DOHH2 (cell line): ENCODE results near the gene SPECC1L.
A peak's percentile ranks its signal among the peaks of the same experiment; 100 is the strongest.

ENCODE experiments used
- H3F3A ChIP-seq: fragments of 200-600 bp; sonication (generic), shearing (Covaris generic); 2 replicates; pipeline ENCODE4 v1.6.0; 2016; ENCODE audit warnings: antibody characterized with exemption, mild to moderate bottlenecking; ENCODE audit not compliant: control insufficient read depth, insufficient read depth
- H3K27ac ChIP-seq: fragments of 200-600 bp; sonication (generic); 2 replicates; pipeline ENCODE4 v1.5.1; 2014; ENCODE audit warnings: low read depth, mild to moderate bottlenecking, low read length, moderate library complexity
- H3K27me3 ChIP-seq: fragments of 200-600 bp; sonication (generic); 2 replicates; pipeline ENCODE4 v1.6.1; 2014; ENCODE audit warnings: mild to moderate bottlenecking, low read length, mixed read lengths; ENCODE audit not compliant: control insufficient read depth
- H3K36me3 ChIP-seq: fragments of 200-600 bp; sonication (generic); 2 replicates; pipeline ENCODE4 v1.6.1; 2014; ENCODE audit warnings: mild to moderate bottlenecking, low read length, moderate library complexity, mixed read lengths; ENCODE audit not compliant: control insufficient read depth
- H3K4me1 ChIP-seq: fragments of 200-600 bp; sonication (generic); 2 replicates; pipeline ENCODE4 v1.6.1; 2014; ENCODE audit warnings: mild to moderate bottlenecking, low read length, mixed read lengths; ENCODE audit not compliant: control insufficient read depth
- H3K4me2 ChIP-seq: fragments of 200-600 bp; sonication (generic); 2 replicates; pipeline ENCODE4 v1.6.0; 2014; ENCODE audit warnings: mild to moderate bottlenecking, low read length, moderate library complexity
- H3K4me3 ChIP-seq: fragments of 200-600 bp; sonication (generic); 2 replicates; pipeline ENCODE4 v1.5.1; 2014; ENCODE audit warnings: mild to moderate bottlenecking, low read length, mixed read lengths
- H3K79me2 ChIP-seq: fragments of 200-600 bp; sonication (generic); 2 replicates; pipeline ENCODE4 v1.6.1; 2014; ENCODE audit warnings: mild to moderate bottlenecking, low read length, mixed read lengths; ENCODE audit not compliant: control insufficient read depth
- H3K9me2 ChIP-seq: fragments of 200-600 bp; sonication (generic); replicated peaks from 2 replicates; pipeline ENCODE4 v1.6.1; 2014; ENCODE audit warnings: mild to moderate bottlenecking, low read length, mixed read lengths; ENCODE audit not compliant: control insufficient read depth
- H3K9me3 ChIP-seq: fragments of 200-600 bp; sonication (generic); 2 replicates; pipeline ENCODE4 v1.6.1; 2014; ENCODE audit warnings: antibody characterized with exemption, low read length, mixed read lengths; ENCODE audit not compliant: control insufficient read depth, insufficient read depth
- H4K20me1 ChIP-seq: fragments of 200-600 bp; sonication (generic); 2 replicates; pipeline ENCODE4 v1.6.0; 2014; ENCODE audit warnings: low read depth, mild to moderate bottlenecking, antibody characterized with exemption, low read length, moderate library complexity; ENCODE audit not compliant: control insufficient read depth, insufficient read depth
- CTCF ChIP-seq: fragments of 200-600 bp; sonication (generic); IDR thresholded peaks from one replicate; pipeline ENCODE4 v1.5.1; 2014; ENCODE audit warnings: antibody characterized with exemption, mild to moderate bottlenecking, low read depth, low read length; ENCODE audit not compliant: poor library complexity, severe bottlenecking
- EZH2phosphoT487 ChIP-seq: fragments of 200-600 bp; sonication (generic); IDR thresholded peaks from 2 replicates; pipeline ENCODE4 v1.6.1; 2017; ENCODE audit warnings: borderline replicate concordance, mild to moderate bottlenecking, antibody characterized with exemption, low read length, moderate library complexity, mixed read lengths

SPECC1L gene

GRCh38 chr22:24424001-24424900, 153.6 kb downstream of the SPECC1L start:
- Histone ChIP-seq H3F3A (peaks cover 16% of the 10 kb centered on the region), H3K4me1 (peaks cover 52% of the 10 kb centered on the region), H4K20me1 (no peaks in the 10 kb centered on the region), H3K9me2 (no peaks in the 10 kb centered on the region), H3K4me3 (peak overlapping the region; percentile 82), H3K27me3 (no peaks in the 10 kb centered on the region), H3K36me3 (peaks cover 11% of the 10 kb centered on the region), H3K27ac (peak overlapping the region; percentile 12; the same call in 1 of the 2 replicates), H3K4me2 (peak overlapping the region; percentile 96), H3K9me3 (no peaks in the 10 kb centered on the region), H3K79me2 (peaks cover 44% of the 10 kb centered on the region)
- TF ChIP-seq CTCF: no peak
- no peak for TF ChIP-seq EZH2phosphoT487

- peaks cover 18% of the 10 kb centered on the region for H3K36me3 ChIP-seq
- H3K9me3 ChIP-seq: no peaks in the 10 kb centered on the region
- H3K9me2 ChIP-seq: no peaks in the 10 kb centered on the region
- peaks cover 17% of the 10 kb centered on the region for H3F3A ChIP-seq
- peak overlapping the region; percentile 96 for H3K4me2 ChIP-seq
- H3K27ac ChIP-seq: peak overlapping the region; percentile 98
- H4K20me1 ChIP-seq: no peaks in the 10 kb centered on the region
- peak overlapping the region; percentile 82 for H3K4me3 ChIP-seq
- TF ChIP-seq CTCF (no peak), EZH2phosphoT487 (no peak)
- H3K79me2 ChIP-seq: peaks cover 53% of the 10 kb centered on the region
- H3K27me3 ChIP-seq: no peaks in the 10 kb centered on the region
- H3K4me1 ChIP-seq: peaks cover 60% of the 10 kb centered on the region
Measured at GRCh38 chr22:24424901-24425775, 154.5 kb downstream of the SPECC1L start.

DNA sequence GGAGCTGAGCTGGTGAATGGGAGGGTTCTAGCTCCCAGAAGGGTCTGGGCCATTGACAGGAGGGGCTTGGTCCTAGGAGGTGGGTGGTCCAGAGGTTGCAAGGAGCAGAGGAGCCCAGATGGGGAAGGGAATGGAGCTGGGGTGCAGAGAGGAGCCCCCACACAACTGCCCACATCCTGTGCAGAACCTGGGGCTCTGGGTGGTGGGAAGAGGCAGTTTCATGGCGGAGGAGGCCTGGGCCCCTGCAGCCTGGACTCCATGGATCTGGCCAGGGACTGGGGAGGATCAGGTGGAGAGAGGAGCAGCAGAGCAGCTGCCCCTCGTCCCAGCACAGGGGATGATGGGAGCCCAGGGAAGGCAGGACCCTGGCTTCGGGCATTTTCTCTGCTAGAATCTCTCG, 155.8 kb downstream of the SPECC1L start:
- Histone ChIP-seq H3K4me1 (peaks cover 73% of the 10 kb centered on the region), H3K9me2 (no peaks in the 10 kb centered on the region), H3K36me3 (peaks cover 18% of the 10 kb centered on the region), H3K27me3 (no peaks in the 10 kb centered on the region), H3K27ac (peak overlapping the region; percentile 98), H3K9me3 (no peaks in the 10 kb centered on the region), H3K4me2 (peak overlapping the region; percentile 96), H3K79me2 (peaks cover 66% of the 10 kb centered on the region), H4K20me1 (no peaks in the 10 kb centered on the region), H3K4me3 (peak overlapping the region; percentile 79), H3F3A (peaks cover 17% of the 10 kb centered on the region)
- TF ChIP-seq CTCF: no peak
- TF ChIP-seq EZH2phosphoT487: no peak
